NCI-H460 (cell line): ENCODE results near the gene SERPINA10. TPM values are rescaled to one million over a fixed set of nuclear protein-coding genes. Genes with fewer than 3 reads are reported as not detected.

ENCODE experiments used
- DNase-seq: peaks from one replicate; pipeline ENCODE4 v3.0.0-alpha.2; 2016; ENCODE audit warnings: low read depth; ENCODE audit errors: extremely low read depth
- polyA plus RNA-seq: library from polyadenylated mRNA; depleted of rRNA; stranded (reverse); fragments of >200 nt; gene quantifications from 2 replicates; pipeline ENCODE4 v1.2.3, GENCODE V29; 2014; cell fraction: nucleus; rRNA removed
- total RNA-seq: library from RNA; depleted of rRNA; stranded (reverse); fragments of >200 nt; shearing (Covaris generic); gene quantifications from 2 replicates; pipeline ENCODE4 v1.2.3, GENCODE V29; 2014; rRNA removed

SERPINA10 gene
- not detected in 2 replicates for total RNA-seq
- not detected in 2 replicates for polyA plus RNA-seq

GRCh38 chr14:94292872-94293577 is at the start of gene SERPINA10:
TSS of gene SERPINA10 (minus strand) at chr14:94293268. CDS start at chr14:94290593, 2,675 bp downstream.
- no peak for DNase-seq

- DNase-seq = peak; percentile 22
Measured at GRCh38 chr14:94342334-94342934, 49.4 kb upstream of the SERPINA10 start.

- no peak for DNase-seq
Measured at GRCh38 chr14:94341656-94342333, 48.7 kb upstream of the SERPINA10 start.

GRCh38 chr14:94340533-94340932 is 47.5 kb upstream of the SERPINA10 start:
- no peak for DNase-seq

- no peak for DNase-seq
Measured at GRCh38 chr14:94338023-94338422, 45.0 kb upstream of the SERPINA10 start.

- no peak for DNase-seq
Measured at GRCh38 chr14:94337274-94337673, 44.2 kb upstream of the SERPINA10 start.

GRCh38 chr14:94334872-94335271 is 41.8 kb upstream of the SERPINA10 start:
- DNase-seq = no peak

- DNase-seq = no peak
Measured at GRCh38 chr14:94332587-94332986, 39.5 kb upstream of the SERPINA10 start.

GRCh38 chr14:94332063-94332583 is 39.1 kb upstream of the SERPINA10 start:
- no peak for DNase-seq

- no peak for DNase-seq
Measured at GRCh38 chr14:94331462-94331861, 38.4 kb upstream of the SERPINA10 start.

GRCh38 chr14:94330857-94331256 is 37.8 kb upstream of the SERPINA10 start:
- DNase-seq = no peak

- DNase-seq = no peak
Measured at GRCh38 chr14:94330432-94330831, 37.4 kb upstream of the SERPINA10 start.

GRCh38 chr14:94329857-94330256 is 36.8 kb upstream of the SERPINA10 start:
- DNase-seq = no peak

GRCh38 chr14:94328196-94328595 is 35.1 kb upstream of the SERPINA10 start:
- no peak for DNase-seq

GRCh38 chr14:94322648-94323570 is 29.8 kb upstream of the SERPINA10 start, which contains the start of gene SERPINA6:
TSS of gene SERPINA6 (minus strand) at chr14:94323336. CDS start at chr14:94314648, 8,688 bp downstream.
- no peak for DNase-seq

GRCh38 chr14:94321421-94322271 is 28.6 kb upstream of the SERPINA10 start:
- DNase-seq = no peak

- no peak for DNase-seq
Measured at GRCh38 chr14:94320243-94320642, 27.2 kb upstream of the SERPINA10 start.

- no peak for DNase-seq
Measured at GRCh38 chr14:94317259-94317658, 24.2 kb upstream of the SERPINA10 start.

- DNase-seq = no peak
Measured at GRCh38 chr14:94316692-94317091, 23.6 kb upstream of the SERPINA10 start.
